Uterus (tissue), 4 donors: Measurements from ENCODE around the gene ATAD3B. TPM values are rescaled to one million over a fixed set of nuclear protein-coding genes. Genes with fewer than 3 reads are reported as not detected.
"Not testable (repeated sequence)": the region's sequence is repeated elsewhere in the genome, so short reads cannot be mapped to it uniquely, and the experiment has no call there.

Experiments
- DNase-seq, 2 donors: peaks; one replicate each; pipeline ENCODE4 v3.0.0-alpha.2; 2019 to 2020
- H3K27ac ChIP-seq, 2 donors: fragments of 200-600 bp; sonication (generic); 1 replicate in 1 of 2; 2 replicates in 1 of 2; pipeline ENCODE4 v1.5.1; 2016 to 2018
- H3K27me3 ChIP-seq, 2 donors: fragments of 200-600 bp; sonication (generic); one replicate each; pipeline ENCODE4 v1.5.1; 2018 to 2019; ENCODE audit warnings: control low read depth in 1 of 2
- H3K36me3 ChIP-seq, 2 donors: fragments of 200-600 bp; sonication (generic); one replicate each; pipeline ENCODE4 v1.5.1; 2019; ENCODE audit warnings: control low read depth in 1 of 2
- H3K4me1 ChIP-seq, 2 donors: fragments of 200-600 bp; sonication (generic); one replicate each; pipeline ENCODE4 v1.5.1; 2018 to 2019; ENCODE audit warnings: control low read depth in 1 of 2
- H3K4me3 ChIP-seq, 2 donors: fragments of 200-600 bp; sonication (generic); 1 replicate in 1 of 2; 2 replicates in 1 of 2; pipeline ENCODE4 v1.5.1; 2018 to 2019; ENCODE audit warnings: mild to moderate bottlenecking in 1 of 2
- H3K9me3 ChIP-seq, 2 donors: fragments of 200-600 bp; sonication (generic); one replicate each; pipeline ENCODE4 v1.5.1; 2019; ENCODE audit warnings: control low read depth in 1 of 2
- CTCF ChIP-seq, 4 experiments: fragments of 200-600 bp in 2 of 4; fragments of 450-650 bp in 2 of 4; sonication (generic) in 2 of 4; IDR thresholded peaks; one replicate each; pipeline ENCODE4 v1.5.1; 2016 to 2019; ENCODE audit warnings: antibody characterized with exemption in 4 of 4, mild to moderate bottlenecking in 2 of 4, moderate library complexity in 1 of 4
- POLR2A ChIP-seq, 2 donors: fragments of 450-650 bp; IDR thresholded peaks; one replicate each; pipeline ENCODE4 v1.6.1; 2016; ENCODE audit warnings: antibody characterized with exemption in 2 of 2, mild to moderate bottlenecking in 1 of 2, moderate library complexity in 1 of 2
- intact Hi-C: fragments of 100-400 bp; cut with DNase I; formaldehyde crosslinking; loops from one replicate; pipeline ENCODE4 v1.15.1; 2023; ENCODE audit warnings: low total_unique reads
- total RNA-seq, 4 donors: library from RNA; depleted of rRNA in 3 of 4; stranded (reverse); fragments of >200 nt in 3 of 4; gene quantifications; one replicate each; pipeline versions ENCODE4 v1.1.0 to v1.2.4, GENCODE V29; 2014 to 2023
- donor health status: DM: yes; HTN: yes; CAD: no.

Gene ATAD3B
- total RNA-seq, 4 donors from 2014 or later: 2.1 to 20.5 (median 17.8) TPM

- intact Hi-C loops: no loop called here
- Histone ChIP-seq H3K36me3 (no peaks in the 10 kb centered on the region), H3K27me3 (no peaks in the 10 kb centered on the region), H3K4me1 (no peaks in the 10 kb centered on the region), H3K4me3 (no peak overlapping the region), H3K27ac (no peak overlapping the region), H3K9me3 (peaks cover 0 to 4% of the 10 kb centered on the region in 2 donors)
- TF ChIP-seq CTCF (IDR thresholded peaks at IDR 0.05) (no peak), POLR2A (IDR thresholded peaks at IDR 0.05) (no peak)
- no peak for DNase-seq
Observed at GRCh38 chr1:1528301-1529267, 57.0 kb downstream of the ATAD3B start.

GRCh38 chr1:1529321-1529720 lies 57.8 kb downstream of the ATAD3B start:
- Histone ChIP-seq H3K36me3 (no peaks in the 10 kb centered on the region), H3K27ac (no peak overlapping the region), H3K4me1 (no peaks in the 10 kb centered on the region), H3K9me3 (peaks cover 0 to 4% of the 10 kb centered on the region in 2 donors), H3K27me3 (no peaks in the 10 kb centered on the region), H3K4me3 (no peak overlapping the region)
- intact Hi-C loops: no loop called here
- no peak for DNase-seq
- TF ChIP-seq POLR2A (IDR thresholded peaks at IDR 0.05) (no peak), CTCF (IDR thresholded peaks at IDR 0.05) (no peak)

- Histone ChIP-seq H3K4me3 (no peak overlapping the region), H3K4me1 (no peaks in the 10 kb centered on the region), H3K9me3 (peaks cover 0 to 4% of the 10 kb centered on the region in 2 donors), H3K27ac (no peak overlapping the region), H3K27me3 (no peaks in the 10 kb centered on the region), H3K36me3 (no peaks in the 10 kb centered on the region)
- no peak for DNase-seq
- TF ChIP-seq POLR2A (IDR thresholded peaks at IDR 0.05): no peak
- no peak for TF ChIP-seq CTCF (IDR thresholded peaks at IDR 0.05)
- intact Hi-C loops: no loop called here
Observed at GRCh38 chr1:1529936-1530335, 58.4 kb downstream of the ATAD3B start.

- Histone ChIP-seq H3K27ac (no peak overlapping the region), H3K27me3 (no peaks in the 10 kb centered on the region), H3K4me3 (no peak overlapping the region), H3K4me1 (no peaks in the 10 kb centered on the region), H3K9me3 (peaks cover 0 to 4% of the 10 kb centered on the region in 2 donors), H3K36me3 (no peaks in the 10 kb centered on the region)
- intact Hi-C loops: no loop called here
- TF ChIP-seq CTCF (IDR thresholded peaks at IDR 0.05) (no peak), POLR2A (IDR thresholded peaks at IDR 0.05) (no peak)
- DNase-seq: no peak
Observed at GRCh38 chr1:1531947-1532346, 60.4 kb downstream of the ATAD3B start.

GRCh38 chr1:1533176-1533893 lies 61.8 kb downstream of the ATAD3B start:
- intact Hi-C loops, H3K36me3 ChIP-seq, DNase-seq, H3K27ac ChIP-seq, H3K4me1 ChIP-seq, H3K4me3 ChIP-seq, H3K9me3 ChIP-seq, H3K27me3 ChIP-seq: not testable (repeated sequence)

GRCh38 chr1:1533894-1534291 lies 62.3 kb downstream of the ATAD3B start:
- intact Hi-C loops, DNase-seq, H3K27me3 ChIP-seq, H3K4me1 ChIP-seq, H3K4me3 ChIP-seq, H3K27ac ChIP-seq, H3K36me3 ChIP-seq, H3K9me3 ChIP-seq: not testable (repeated sequence)
